SU-DHL-6 (cell line): Measurements from ENCODE around the gene APBB2.

ENCODE experiments used
- H2AFZ ChIP-seq: fragments of 200-600 bp; sonication (generic); 2 replicates; pipeline ENCODE4 v1.6.1; 2014; ENCODE audit warnings: low read depth, mild to moderate bottlenecking, moderate library complexity, mixed read lengths, antibody characterized with exemption, low read length; ENCODE audit not compliant: severe bottlenecking
- H3F3A ChIP-seq: fragments of 200-600 bp; shearing (Covaris generic); 2 replicates; pipeline ENCODE4 v1.6.0; 2016; ENCODE audit warnings: antibody characterized with exemption, mild to moderate bottlenecking; ENCODE audit not compliant: insufficient read depth
- H3K27ac ChIP-seq: fragments of 200-600 bp; sonication (generic); 2 replicates; pipeline ENCODE4 v1.5.1; 2016; ENCODE audit warnings: low read depth, mild to moderate bottlenecking, low read length, moderate library complexity, mixed read lengths
- H3K27me3 ChIP-seq: fragments of 200-600 bp; sonication (generic), shearing (Covaris generic); 2 replicates; pipeline ENCODE4 v1.6.0; 2014; ENCODE audit warnings: mild to moderate bottlenecking, low read length
- H3K36me3 ChIP-seq: fragments of 200-600 bp; sonication (generic); 2 replicates; pipeline ENCODE4 v1.6.1; 2014; ENCODE audit warnings: mild to moderate bottlenecking, low read length, mixed read lengths
- H3K4me2 ChIP-seq: fragments of 300-600, 200-600 bp; shearing (Covaris generic), sonication (generic); 2 replicates; pipeline ENCODE4 v1.6.0; 2014; ENCODE audit warnings: low read length, low read depth, mild to moderate bottlenecking; ENCODE audit not compliant: poor library complexity, severe bottlenecking
- H3K4me3 ChIP-seq: fragments of 200-600 bp; sonication (generic); 2 replicates; pipeline ENCODE4 v1.5.1; 2014; ENCODE audit warnings: antibody characterized with exemption, low read length, mild to moderate bottlenecking, mixed read lengths; ENCODE audit not compliant: insufficient read depth, poor library complexity, severe bottlenecking
- H3K79me2 ChIP-seq: fragments of 200-600 bp; sonication (generic); 2 replicates; pipeline ENCODE4 v1.6.1; 2014; ENCODE audit warnings: mild to moderate bottlenecking, low read length, moderate library complexity; ENCODE audit not compliant: insufficient read depth
- H3K9ac ChIP-seq: fragments of 200-600 bp; sonication (generic); 2 replicates; pipeline ENCODE4 v1.7.0; 2014; ENCODE audit warnings: mild to moderate bottlenecking, low read length
- H3K9me2 ChIP-seq: fragments of 200-600 bp; sonication (generic); replicated peaks from 2 replicates; pipeline ENCODE4 v1.6.1; 2014; ENCODE audit warnings: low read length; ENCODE audit not compliant: insufficient read depth
- H3K9me3 ChIP-seq: fragments of 200-600 bp; sonication (generic); 2 replicates; pipeline ENCODE4 v1.6.1; 2014; ENCODE audit warnings: low read length, mixed read lengths; ENCODE audit not compliant: insufficient read depth
- H4K20me1 ChIP-seq: fragments of 200-600 bp; sonication (generic); 2 replicates; pipeline ENCODE4 v1.6.1; 2014; ENCODE audit warnings: low read depth, mild to moderate bottlenecking, antibody characterized with exemption, low read length, moderate library complexity, mixed read lengths
- EZH2phosphoT487 ChIP-seq: fragments of 200-600 bp; sonication (generic), shearing (Covaris generic); conservative IDR thresholded peaks from 2 replicates; pipeline ENCODE4 v1.6.1; 2018; ENCODE audit warnings: mild to moderate bottlenecking, antibody characterized with exemption, low read length, moderate library complexity, mixed read lengths
- TF ChIP-seq, protein P1 (sequence below): fragments of 200-600 bp; sonication (generic); IDR thresholded peaks from one replicate; pipeline ENCODE4 v1.5.1; 2017; ENCODE audit warnings: antibody characterized with exemption, mild to moderate bottlenecking, low read length, moderate library complexity; ENCODE audit not compliant: insufficient read depth, poor library complexity, severe bottlenecking

Gene APBB2

DNA sequence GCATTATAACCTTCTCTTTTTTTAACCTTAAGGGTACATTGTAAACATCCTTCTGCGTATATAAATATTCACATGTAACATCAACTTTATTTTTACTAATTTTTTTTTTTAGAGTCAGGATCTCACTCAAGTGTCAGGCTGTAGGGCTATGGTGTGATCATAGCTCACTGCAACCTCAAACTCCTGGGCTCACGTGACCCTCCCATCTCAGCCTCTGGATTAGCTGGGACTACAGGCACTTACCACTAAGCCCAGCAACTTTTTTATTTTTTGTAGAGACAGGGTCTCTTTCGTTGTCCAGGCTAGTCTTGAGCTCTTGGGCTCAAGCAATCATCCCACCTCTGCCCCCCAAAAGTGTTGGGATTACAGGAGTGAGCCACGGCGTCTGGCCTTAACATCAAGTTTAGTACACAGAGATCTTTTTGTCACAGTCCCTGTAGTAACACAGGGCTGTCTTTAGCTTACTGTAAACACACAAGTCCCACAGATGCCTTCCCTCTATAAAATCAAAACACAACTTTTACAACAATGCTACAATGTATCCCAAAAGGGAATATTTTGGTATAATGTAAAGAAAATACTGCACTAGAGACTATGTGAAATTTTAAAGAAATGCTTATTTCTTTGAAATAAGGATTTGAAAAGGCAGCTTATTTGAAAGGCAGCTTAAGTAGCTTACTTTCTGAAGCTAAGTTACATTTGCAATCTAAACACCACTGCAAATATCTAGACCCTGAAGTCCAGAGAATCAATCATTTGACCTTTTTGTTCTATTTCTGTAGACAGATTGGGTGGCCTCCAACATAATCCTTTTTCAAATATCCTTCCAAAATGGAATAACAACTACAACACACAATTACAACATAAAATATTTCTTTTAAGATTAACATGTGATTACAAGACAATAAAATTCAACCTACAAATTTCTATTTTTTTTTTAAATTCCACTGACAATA is 116.0 kb downstream of the APBB2 start:
- TF ChIP-seq, protein P1, sequence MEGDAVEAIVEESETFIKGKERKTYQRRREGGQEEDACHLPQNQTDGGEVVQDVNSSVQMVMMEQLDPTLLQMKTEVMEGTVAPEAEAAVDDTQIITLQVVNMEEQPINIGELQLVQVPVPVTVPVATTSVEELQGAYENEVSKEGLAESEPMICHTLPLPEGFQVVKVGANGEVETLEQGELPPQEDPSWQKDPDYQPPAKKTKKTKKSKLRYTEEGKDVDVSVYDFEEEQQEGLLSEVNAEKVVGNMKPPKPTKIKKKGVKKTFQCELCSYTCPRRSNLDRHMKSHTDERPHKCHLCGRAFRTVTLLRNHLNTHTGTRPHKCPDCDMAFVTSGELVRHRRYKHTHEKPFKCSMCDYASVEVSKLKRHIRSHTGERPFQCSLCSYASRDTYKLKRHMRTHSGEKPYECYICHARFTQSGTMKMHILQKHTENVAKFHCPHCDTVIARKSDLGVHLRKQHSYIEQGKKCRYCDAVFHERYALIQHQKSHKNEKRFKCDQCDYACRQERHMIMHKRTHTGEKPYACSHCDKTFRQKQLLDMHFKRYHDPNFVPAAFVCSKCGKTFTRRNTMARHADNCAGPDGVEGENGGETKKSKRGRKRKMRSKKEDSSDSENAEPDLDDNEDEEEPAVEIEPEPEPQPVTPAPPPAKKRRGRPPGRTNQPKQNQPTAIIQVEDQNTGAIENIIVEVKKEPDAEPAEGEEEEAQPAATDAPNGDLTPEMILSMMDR: no peak
- H3K4me2 ChIP-seq: no peak overlapping the region
- H3K79me2 ChIP-seq: peaks cover 4% of the 10 kb centered on the region; the same call in 1 of the 2 replicates
- peaks cover 2% of the 10 kb centered on the region; the same call in 1 of the 2 replicates for H3F3A ChIP-seq
- no peak overlapping the region for H2AFZ ChIP-seq
- no peak overlapping the region for H3K27ac ChIP-seq
- no peaks in the 10 kb centered on the region for H3K9me2 ChIP-seq
- H3K36me3 ChIP-seq: no peaks in the 10 kb centered on the region
- no peak overlapping the region for H3K9ac ChIP-seq
- H4K20me1 ChIP-seq: no peaks in the 10 kb centered on the region
- H3K9me3 ChIP-seq: no peaks in the 10 kb centered on the region
- no peaks in the 10 kb centered on the region for H3K27me3 ChIP-seq
- H3K4me3 ChIP-seq: no peak overlapping the region

DNA sequence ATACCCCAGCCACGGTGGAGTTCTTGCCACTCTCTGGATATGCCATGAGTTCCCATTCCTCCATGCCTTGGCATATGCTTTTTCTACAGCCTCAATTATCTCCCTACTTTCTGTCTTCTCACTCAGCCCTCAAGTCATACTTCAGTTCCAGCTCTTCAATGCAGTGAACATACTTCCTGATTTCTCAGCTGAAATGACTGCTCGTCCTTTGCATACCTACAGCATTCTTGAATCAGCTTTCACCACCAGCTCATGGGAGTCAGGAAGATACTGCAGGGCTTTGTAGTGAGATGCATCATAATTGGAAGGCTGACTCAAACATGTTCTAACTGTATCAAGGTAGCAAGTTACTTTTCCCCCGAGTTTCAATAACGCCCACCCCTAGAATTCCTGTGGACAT is 118.4 kb downstream of the APBB2 start:
- H3K36me3 ChIP-seq: no peaks in the 10 kb centered on the region
- H3F3A ChIP-seq: peaks cover 2% of the 10 kb centered on the region; the same call in 1 of the 2 replicates
- no peak overlapping the region for H3K27ac ChIP-seq
- no peaks in the 10 kb centered on the region; the same call in 1 of the 2 replicates for H3K79me2 ChIP-seq
- H3K9me2 ChIP-seq: no peaks in the 10 kb centered on the region
- TF ChIP-seq, protein P1: no peak
- TF ChIP-seq EZH2phosphoT487: no peak
- H3K9me3 ChIP-seq: no peaks in the 10 kb centered on the region
- H3K9ac ChIP-seq: no peak overlapping the region
- H4K20me1 ChIP-seq: no peaks in the 10 kb centered on the region
- no peak overlapping the region for H3K4me2 ChIP-seq
- H2AFZ ChIP-seq: no peak overlapping the region
- H3K4me3 ChIP-seq: no peak overlapping the region
- H3K27me3 ChIP-seq: no peaks in the 10 kb centered on the region

DNA sequence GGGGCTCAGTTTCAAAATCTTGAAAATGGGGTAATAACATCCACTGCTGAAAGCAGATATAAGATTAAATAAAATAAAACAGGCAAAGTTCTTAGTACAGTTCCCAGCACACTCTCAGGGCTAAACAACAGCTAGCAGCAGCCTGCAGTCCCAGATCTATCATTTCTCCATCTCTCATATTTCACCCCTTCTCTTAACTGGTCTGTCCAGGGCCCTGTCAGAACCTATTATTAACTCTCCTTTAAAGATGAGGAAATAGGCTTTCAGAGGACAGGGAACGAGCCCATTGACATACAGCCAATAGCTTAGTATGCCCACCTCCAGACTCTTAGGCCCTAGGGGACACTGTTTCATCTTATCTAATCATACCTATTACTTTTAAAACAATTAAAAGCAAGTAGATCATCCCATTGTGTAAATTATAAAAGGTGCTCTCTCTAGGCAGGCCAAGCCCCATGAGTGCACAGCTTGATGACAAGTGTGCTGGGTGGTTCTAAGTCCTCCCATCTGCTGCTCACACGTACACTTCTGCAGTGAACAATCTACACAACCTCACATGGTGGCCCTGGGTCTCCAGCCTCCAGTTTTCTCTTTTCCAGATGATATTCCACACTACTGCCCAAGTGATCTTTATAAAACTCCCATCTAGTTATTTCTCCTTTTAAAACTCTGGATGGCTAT is 119.0 kb downstream of the APBB2 start:
- H3K4me2 ChIP-seq: no peak overlapping the region
- no peak overlapping the region for H3K4me3 ChIP-seq
- H3F3A ChIP-seq: 0 out of 2 replicates have a peak, but pooled peaks cover under 1% of the 10 kb centered on the region
- TF ChIP-seq EZH2phosphoT487: no peak
- TF ChIP-seq, protein P1: no peak
- H4K20me1 ChIP-seq: no peaks in the 10 kb centered on the region
- H2AFZ ChIP-seq: no peak overlapping the region
- no peaks in the 10 kb centered on the region for H3K27me3 ChIP-seq
- H3K27ac ChIP-seq: no peak overlapping the region
- no peak overlapping the region for H3K9ac ChIP-seq
- H3K9me2 ChIP-seq: no peaks in the 10 kb centered on the region
- H3K9me3 ChIP-seq: no peaks in the 10 kb centered on the region
- H3K79me2 ChIP-seq: no peaks in the 10 kb centered on the region; the same call in 1 of the 2 replicates
- no peaks in the 10 kb centered on the region for H3K36me3 ChIP-seq
